H9 (cell line): ENCODE measurements around the gene ZMIZ1. TPM values are rescaled to one million over a fixed set of nuclear protein-coding genes. Genes with fewer than 3 reads are reported as not detected.

Source experiments
- DNase-seq: peaks from one replicate; pipeline ENCODE4 v3.0.0-alpha.2; 2017
- H2AFZ ChIP-seq: one replicate; pipeline ENCODE4 v1.6.1; 2013; ENCODE audit warnings: mild to moderate bottlenecking, low read length, control low read depth, moderate library complexity
- H2AK5ac ChIP-seq: 2 replicates; pipeline ENCODE4 v1.6.1; 2013; ENCODE audit warnings: low read length, control low read depth, mixed read lengths; ENCODE audit not compliant: insufficient read length
- H2BK120ac ChIP-seq: one replicate; pipeline ENCODE4 v1.6.1; 2013; ENCODE audit warnings: low read depth, mild to moderate bottlenecking, low read length, control low read depth, inconsistent platforms; ENCODE audit not compliant: poor library complexity, severe bottlenecking
- H2BK12ac ChIP-seq: 2 replicates; pipeline ENCODE4 v1.6.1; 2013; ENCODE audit warnings: low read length, control low read depth, mixed read lengths, low read depth; ENCODE audit not compliant: insufficient read length
- H2BK15ac ChIP-seq: 2 replicates; pipeline ENCODE4 v1.6.1; 2013; ENCODE audit warnings: low read depth, low read length, control low read depth
- H2BK20ac ChIP-seq: one replicate; pipeline ENCODE4 v1.6.1; 2013; ENCODE audit warnings: low read depth, mild to moderate bottlenecking, low read length, control low read depth, inconsistent platforms; ENCODE audit not compliant: poor library complexity, severe bottlenecking
- H2BK5ac ChIP-seq: 2 replicates; pipeline ENCODE4 v1.6.1; 2013; ENCODE audit warnings: low read length, control low read depth, mixed read lengths; ENCODE audit not compliant: insufficient read length
- H3K14ac ChIP-seq: 2 replicates; pipeline ENCODE4 v1.6.1; 2013; ENCODE audit warnings: low read length, control low read depth; ENCODE audit not compliant: insufficient read depth
- H3K18ac ChIP-seq: 2 replicates; pipeline ENCODE4 v1.6.1; 2013; ENCODE audit warnings: low read depth, mild to moderate bottlenecking, mixed read lengths, low read length, control low read depth; ENCODE audit not compliant: insufficient read length
- H3K23ac ChIP-seq: 2 replicates; pipeline ENCODE4 v1.6.1; 2013; ENCODE audit warnings: low read length, control low read depth, mixed read lengths, low read depth; ENCODE audit not compliant: insufficient read length
- H3K23me2 ChIP-seq: 2 replicates; pipeline ENCODE4 v1.6.1; 2013; ENCODE audit warnings: low read depth, mild to moderate bottlenecking, mixed read lengths, low read length, control low read depth; ENCODE audit not compliant: insufficient read length, poor library complexity, severe bottlenecking
- H3K27ac ChIP-seq: 2 replicates; pipeline ENCODE4 v1.5.1; 2013; ENCODE audit warnings: low read length, control low read depth, mixed read lengths, low read depth; ENCODE audit not compliant: insufficient read length
- H3K27me3 ChIP-seq: 2 replicates; pipeline ENCODE4 v1.6.1; 2013; ENCODE audit warnings: low read length, control low read depth, inconsistent platforms; ENCODE audit not compliant: insufficient read depth
- H3K4ac ChIP-seq: 2 replicates; pipeline ENCODE4 v1.6.1; 2013; ENCODE audit warnings: low read depth, mild to moderate bottlenecking, control low read depth, inconsistent platforms, low read length, moderate library complexity
- H3K4me1 ChIP-seq: 2 replicates; pipeline ENCODE4 v1.6.1; 2013; ENCODE audit warnings: low read length, control low read depth, inconsistent platforms; ENCODE audit not compliant: insufficient read depth
- H3K4me2 ChIP-seq: 2 replicates; pipeline ENCODE4 v1.6.1; 2013; ENCODE audit warnings: low read length, control low read depth, mixed read lengths; ENCODE audit not compliant: insufficient read length, insufficient read depth
- H3K56ac ChIP-seq: 2 replicates; pipeline ENCODE4 v1.6.1; 2013; ENCODE audit warnings: low read depth, mild to moderate bottlenecking, mixed read lengths, low read length, control low read depth; ENCODE audit not compliant: insufficient read length
- H3K79me1 ChIP-seq: 2 replicates; pipeline ENCODE4 v1.6.1; 2013; ENCODE audit warnings: low read depth, mild to moderate bottlenecking, moderate library complexity, low read length, control low read depth, inconsistent platforms; ENCODE audit not compliant: insufficient read depth, poor library complexity, severe bottlenecking
- H3K79me2 ChIP-seq: 2 replicates; pipeline ENCODE4 v1.6.1; 2013; ENCODE audit warnings: low read length, control low read depth, inconsistent platforms; ENCODE audit not compliant: insufficient read depth
- H3K9ac ChIP-seq: 2 replicates; pipeline ENCODE4 v1.6.1; 2013; ENCODE audit warnings: low read length, control low read depth, mixed read lengths; ENCODE audit not compliant: insufficient read length; ENCODE audit errors: extremely low read depth
- H3K9me3 ChIP-seq: one replicate; pipeline ENCODE4 v1.6.1; 2013; ENCODE audit warnings: low read depth, low read length, inconsistent platforms; ENCODE audit not compliant: control insufficient read depth
- H3T11ph ChIP-seq: one replicate; pipeline ENCODE4 v1.6.1; 2013; ENCODE audit warnings: mild to moderate bottlenecking, low read length, control low read depth, inconsistent platforms
- H4K20me1 ChIP-seq: one replicate; pipeline ENCODE4 v1.6.1; 2013; ENCODE audit not compliant: control insufficient read depth, insufficient read length, insufficient read depth
- H4K5ac ChIP-seq: 2 replicates; pipeline ENCODE4 v1.6.1; 2013; ENCODE audit warnings: low read depth, mild to moderate bottlenecking, mixed read lengths, low read length, control low read depth; ENCODE audit not compliant: insufficient read length
- H4K8ac ChIP-seq: replicated peaks from 2 replicates; pipeline ENCODE4 v1.6.1; 2013; ENCODE audit warnings: low read length, control low read depth, mixed read lengths, low read depth; ENCODE audit not compliant: insufficient read length
- H4K91ac ChIP-seq: 2 replicates; pipeline ENCODE4 v1.6.1; 2013; ENCODE audit warnings: low read depth, mild to moderate bottlenecking, moderate library complexity, mixed read lengths, low read length, control low read depth; ENCODE audit not compliant: insufficient read length
- H3K27ac Mint-ChIP-seq, 3 experiments: 2 replicates in 2 of 3; 3 replicates in 1 of 3; pipeline ENCODE4 v1.8.0; 2020 to 2021; ENCODE audit warnings: mixed read lengths in 3 of 3, mild to moderate bottlenecking in 1 of 3, moderate library complexity in 1 of 3
- H3K27me3 Mint-ChIP-seq: 2 replicates; pipeline ENCODE4 v1.8.0; 2021; ENCODE audit warnings: low read depth, mild to moderate bottlenecking, moderate library complexity, mixed read lengths
- H3K36me3 Mint-ChIP-seq, 3 experiments: 2 replicates in 2 of 3; 3 replicates in 1 of 3; pipeline ENCODE4 v1.8.0; 2020 to 2021; ENCODE audit warnings: low read depth in 3 of 3, mixed read lengths in 3 of 3; ENCODE audit not compliant: insufficient read depth in 1 of 3
- H3K4me1 Mint-ChIP-seq, 2 experiments: 2 replicates each; pipeline ENCODE4 v1.8.0; 2020; ENCODE audit warnings: mixed read lengths in 2 of 2
- H3K4me3 Mint-ChIP-seq, 2 experiments: 2 replicates in 1 of 2; 3 replicates in 1 of 2; pipeline ENCODE4 v1.8.0; 2020 to 2021; ENCODE audit warnings: mild to moderate bottlenecking in 2 of 2, mixed read lengths in 2 of 2, moderate library complexity in 1 of 2
- H3K9me3 Mint-ChIP-seq, 2 experiments: 2 replicates in 1 of 2; 3 replicates in 1 of 2; pipeline ENCODE4 v1.8.0; 2020; ENCODE audit warnings: mild to moderate bottlenecking in 2 of 2, mixed read lengths in 2 of 2, moderate library complexity in 1 of 2
- CTCF ChIP-seq: fragments of 200-600 bp; sonication (generic); conservative IDR thresholded peaks from 3 replicates; pipeline ENCODE4 v1.8.0; 2021; ENCODE audit warnings: antibody characterized with exemption, mild to moderate bottlenecking
- WGBS: extraction: QIAGEN DNeasy Blood & Tissue Kit; methylation state at CpG from one replicate; pipeline ENCODE4 v1.1.7; 2013; ENCODE audit warnings: missing lambda C conversion rate, low lambda C conversion rate, mixed read lengths; ENCODE audit not compliant: insufficient read length; ENCODE audit errors: extremely low coverage; 5-methylcytosine and 5-hydroxymethylcytosine counted together
- total RNA-seq: library from RNA; stranded (reverse); gene quantifications from 2 replicates; pipeline ENCODE4 v1.2.1, GENCODE V29; 2021

Gene ZMIZ1
- total RNA-seq, 1 experiment from 2014 or later: 36.9 TPM

GRCh38 chr10:79070081-79070605 is 1.4 kb downstream of the ZMIZ1 start:
- no peaks in the 10 kb centered on the region for H3K9me3 Mint-ChIP-seq
- H3K4me1 Mint-ChIP-seq: peaks cover 43 to 60% of the 10 kb centered on the region in 2 experiments
- Histone ChIP-seq H3K56ac (no peak overlapping the region), H2BK12ac (no peak overlapping the region), H4K20me1 (no peaks in the 10 kb centered on the region), H2BK20ac (no peak overlapping the region), H3K9ac (peak overlapping the region; percentile 61), H3K4me2 (peak overlapping the region; percentile 89), H3K9me3 (no peaks in the 10 kb centered on the region), H2AFZ (no peak overlapping the region), H4K91ac (no peak overlapping the region), H2BK15ac (no peak overlapping the region), H2BK5ac (no peak overlapping the region), H3T11ph (no peak overlapping the region), H3K23ac (no peak overlapping the region), H4K8ac (no peak overlapping the region), H3K14ac (no peak overlapping the region), H4K5ac (no peak overlapping the region), H3K4me1 (peaks cover 20% of the 10 kb centered on the region; the same call in 1 of the 2 replicates), H2AK5ac (no peak overlapping the region), H3K79me2 (peaks cover 34% of the 10 kb centered on the region), H2BK120ac (no peak overlapping the region), H3K79me1 (peaks cover 11% of the 10 kb centered on the region), H3K27me3 (no peaks in the 10 kb centered on the region), H3K23me2 (peaks cover 32% of the 10 kb centered on the region), H3K27ac (no peak overlapping the region), H3K4ac (no peak overlapping the region), H3K18ac (no peak overlapping the region)
- H3K4me3 Mint-ChIP-seq: peak overlapping the region; percentile 91 to 97
- WGBS: no CpG with 5 or more reads among the region's 55 CpGs
- no peak for DNase-seq
- peaks cover 0 to 8% (median 2%) of the 10 kb centered on the region in 3 experiments; a peak in 3 of 7 replicates for H3K36me3 Mint-ChIP-seq
- H3K27me3 Mint-ChIP-seq: peaks cover 22% of the 10 kb centered on the region
- no peak for TF ChIP-seq CTCF
- no peak overlapping the region; a peak in 1 of 7 replicates for H3K27ac Mint-ChIP-seq
